OCI-LY3 (cell line): ENCODE data around the gene SSRP1.

ENCODE experiments used
- H2AFZ ChIP-seq: fragments of 200-600, 300-600 bp; shearing (Covaris generic); 2 replicates; pipeline ENCODE4 v1.6.0; 2014; ENCODE audit warnings: antibody characterized with exemption, low read depth, low read length
- H3K27ac ChIP-seq: fragments of 200-600, 300-600 bp; sonication (generic); 2 replicates; pipeline ENCODE4 v1.5.1; 2014; ENCODE audit warnings: mild to moderate bottlenecking, low read length, moderate library complexity, mixed read lengths
- H3K27me3 ChIP-seq: fragments of 200-600, 300-600 bp; sonication (generic); 2 replicates; pipeline ENCODE4 v1.6.1; 2014; ENCODE audit warnings: low read depth, low read length, mixed read lengths
- H3K36me3 ChIP-seq: fragments of 200-600, 300-600 bp; sonication (generic); replicated peaks from 2 replicates; pipeline ENCODE3; 2014; ENCODE audit warnings: low read depth, low read length, mixed read lengths
- H3K4me1 ChIP-seq: fragments of 300-600, 200-600 bp; sonication (generic); 2 replicates; pipeline ENCODE4 v1.6.1; 2014; ENCODE audit warnings: low read length, mixed read lengths
- H3K4me2 ChIP-seq: fragments of 200-600, 300-600 bp; sonication (generic); 2 replicates; pipeline ENCODE4 v1.6.1; 2014; ENCODE audit warnings: low read length, mixed read lengths
- H3K4me3 ChIP-seq: fragments of 300-600, 200-600 bp; sonication (generic); 2 replicates; pipeline ENCODE4 v1.5.1; 2014; ENCODE audit warnings: antibody characterized with exemption, mild to moderate bottlenecking, low read length, moderate library complexity
- H3K79me2 ChIP-seq: fragments of 300-600, 200-600 bp; shearing (Covaris generic); 2 replicates; pipeline ENCODE4 v1.6.1; 2014; ENCODE audit warnings: mild to moderate bottlenecking, low read length, mixed read lengths
- H3K9ac ChIP-seq: fragments of 300-600, 200-600 bp; shearing (Covaris generic); 2 replicates; pipeline ENCODE4 v1.6.0; 2014; ENCODE audit warnings: mild to moderate bottlenecking, low read length, moderate library complexity
- H3K9me3 ChIP-seq: fragments of 200-600, 300-600 bp; shearing (Covaris generic); 2 replicates; pipeline ENCODE4 v1.6.1; 2014; ENCODE audit warnings: low read length, mixed read lengths; ENCODE audit not compliant: insufficient read depth
- H4K20me1 ChIP-seq: fragments of 200-600, 300-600 bp; sonication (generic); 2 replicates; pipeline ENCODE4 v1.6.1; 2016; ENCODE audit warnings: low read length, mixed read lengths; ENCODE audit not compliant: insufficient read depth
- EZH2phosphoT487 ChIP-seq: fragments of 200-600 bp; shearing (Covaris generic); IDR thresholded peaks from 2 replicates; pipeline ENCODE4 v1.6.1; 2018; ENCODE audit warnings: antibody characterized with exemption, mixed run types, low read depth
- TF ChIP-seq, protein P1 (sequence below): fragments of 200-600, 300-600 bp; sonication (generic); IDR thresholded peaks from 2 replicates; pipeline ENCODE4 v1.5.1; 2014; ENCODE audit warnings: antibody characterized with exemption, low read length, low read depth

SSRP1 gene

GRCh38 chr11:57313071-57313787, 22.5 kb downstream of the SSRP1 start:
- H3K9ac ChIP-seq, result no peak overlapping the region
- H3K4me1 ChIP-seq, result peaks cover 13% of the 10 kb centered on the region
- H3K36me3 ChIP-seq, result peaks cover 27% of the 10 kb centered on the region

DNA sequence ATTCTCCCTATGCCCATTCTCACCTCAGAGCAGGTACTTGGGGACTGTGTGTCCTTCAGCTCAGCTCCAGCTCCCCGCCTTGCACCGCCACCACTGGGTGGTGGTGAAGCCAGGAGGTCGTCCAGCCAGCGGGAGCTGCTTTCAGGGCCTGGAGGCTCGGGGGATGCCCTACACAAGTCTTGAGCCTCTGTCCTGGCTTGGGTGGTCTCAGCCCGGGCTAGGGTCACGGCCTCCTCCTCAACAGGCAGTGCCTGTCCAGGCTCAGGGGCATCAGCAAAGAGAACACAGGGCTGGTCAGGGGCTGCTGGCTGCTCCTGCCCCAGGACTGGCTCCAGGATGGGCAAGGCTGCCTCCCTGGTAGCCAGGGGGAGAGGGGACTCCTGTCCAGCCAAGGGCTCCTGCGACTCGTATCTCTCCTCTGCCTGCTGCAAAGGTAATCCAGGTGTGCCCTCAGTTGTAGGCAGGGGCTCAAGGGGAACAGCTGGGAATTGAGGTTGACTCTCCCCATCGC, 23.1 kb downstream of the SSRP1 start:
- H3K27ac ChIP-seq, result no peak overlapping the region
- H3K79me2 ChIP-seq, result no peaks in the 10 kb centered on the region
- H3K36me3 ChIP-seq, result peaks cover 22% of the 10 kb centered on the region
- H3K9me3 ChIP-seq, result no peaks in the 10 kb centered on the region
- H2AFZ ChIP-seq, result no peak overlapping the region
- H3K4me1 ChIP-seq, result peaks cover 13% of the 10 kb centered on the region
- no peaks in the 10 kb centered on the region for H3K27me3 ChIP-seq
- H3K4me2 ChIP-seq, result no peak overlapping the region
- TF ChIP-seq, protein P1, sequence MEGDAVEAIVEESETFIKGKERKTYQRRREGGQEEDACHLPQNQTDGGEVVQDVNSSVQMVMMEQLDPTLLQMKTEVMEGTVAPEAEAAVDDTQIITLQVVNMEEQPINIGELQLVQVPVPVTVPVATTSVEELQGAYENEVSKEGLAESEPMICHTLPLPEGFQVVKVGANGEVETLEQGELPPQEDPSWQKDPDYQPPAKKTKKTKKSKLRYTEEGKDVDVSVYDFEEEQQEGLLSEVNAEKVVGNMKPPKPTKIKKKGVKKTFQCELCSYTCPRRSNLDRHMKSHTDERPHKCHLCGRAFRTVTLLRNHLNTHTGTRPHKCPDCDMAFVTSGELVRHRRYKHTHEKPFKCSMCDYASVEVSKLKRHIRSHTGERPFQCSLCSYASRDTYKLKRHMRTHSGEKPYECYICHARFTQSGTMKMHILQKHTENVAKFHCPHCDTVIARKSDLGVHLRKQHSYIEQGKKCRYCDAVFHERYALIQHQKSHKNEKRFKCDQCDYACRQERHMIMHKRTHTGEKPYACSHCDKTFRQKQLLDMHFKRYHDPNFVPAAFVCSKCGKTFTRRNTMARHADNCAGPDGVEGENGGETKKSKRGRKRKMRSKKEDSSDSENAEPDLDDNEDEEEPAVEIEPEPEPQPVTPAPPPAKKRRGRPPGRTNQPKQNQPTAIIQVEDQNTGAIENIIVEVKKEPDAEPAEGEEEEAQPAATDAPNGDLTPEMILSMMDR, result no peak
- TF ChIP-seq EZH2phosphoT487, result no peak
- H4K20me1 ChIP-seq, result no peaks in the 10 kb centered on the region
- no peak overlapping the region for H3K9ac ChIP-seq
- no peak overlapping the region for H3K4me3 ChIP-seq

More at GRCh38 chr11:57313071-57313787, 22.5 kb downstream of the SSRP1 start:
- TF ChIP-seq, protein P1, result no peak
- no peak for TF ChIP-seq EZH2phosphoT487
- no peaks in the 10 kb centered on the region for H4K20me1 ChIP-seq
- no peak overlapping the region for H3K4me3 ChIP-seq
- no peak overlapping the region for H3K27ac ChIP-seq
- H3K9me3 ChIP-seq, result no peaks in the 10 kb centered on the region
- H3K27me3 ChIP-seq, result no peaks in the 10 kb centered on the region
- H2AFZ ChIP-seq, result no peak overlapping the region
- no peak overlapping the region for H3K4me2 ChIP-seq
- H3K79me2 ChIP-seq, result no peaks in the 10 kb centered on the region

- no peaks in the 10 kb centered on the region for H4K20me1 ChIP-seq
- peaks cover 13% of the 10 kb centered on the region for H3K4me1 ChIP-seq
- peaks cover 11% of the 10 kb centered on the region for H3K36me3 ChIP-seq
- H3K27me3 ChIP-seq, result no peaks in the 10 kb centered on the region
- H2AFZ ChIP-seq, result no peak overlapping the region
- H3K9me3 ChIP-seq, result no peaks in the 10 kb centered on the region
- no peaks in the 10 kb centered on the region for H3K79me2 ChIP-seq
- H3K9ac ChIP-seq, result peak overlapping the region; percentile 29; the same call in 1 of the 2 replicates
- no peak overlapping the region for H3K27ac ChIP-seq
- TF ChIP-seq EZH2phosphoT487, result no peak
- TF ChIP-seq, protein P1, result no peak
- H3K4me2 ChIP-seq, result peak overlapping the region; percentile 73
- peak overlapping the region; percentile 72 for H3K4me3 ChIP-seq
These were observed 24.4 kb downstream of the SSRP1 start for GRCh38 chr11:57311109-57311936.

DNA sequence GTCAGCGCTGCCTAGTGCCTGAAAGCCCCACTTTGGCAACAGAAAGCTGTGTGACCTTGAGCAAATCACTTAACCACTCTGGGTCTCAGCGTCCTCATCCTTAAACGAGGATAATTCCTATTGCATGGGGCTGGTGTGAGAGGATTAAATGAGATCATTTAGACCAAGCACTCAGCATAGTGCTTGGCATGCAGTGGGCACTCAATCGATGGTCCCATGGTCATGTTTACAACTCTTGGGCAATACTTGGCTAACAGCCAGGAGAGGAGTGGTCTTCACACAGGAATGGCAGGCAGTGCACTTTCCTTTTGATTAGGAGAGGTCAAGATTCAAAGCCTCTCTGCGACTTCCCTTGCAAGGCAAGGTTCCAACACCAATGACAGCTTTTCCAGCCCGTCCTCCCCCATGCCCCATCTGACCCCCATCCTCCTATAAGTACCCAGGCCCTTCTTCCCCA, 25.0 kb downstream of the SSRP1 start:
- H3K4me3 ChIP-seq, result peak overlapping the region; percentile 72
- H3K4me1 ChIP-seq, result peaks cover 13% of the 10 kb centered on the region
- no peaks in the 10 kb centered on the region for H4K20me1 ChIP-seq
- peaks cover 6% of the 10 kb centered on the region for H3K36me3 ChIP-seq
- H3K9me3 ChIP-seq, result no peaks in the 10 kb centered on the region
- H3K79me2 ChIP-seq, result no peaks in the 10 kb centered on the region
- peak overlapping the region; percentile 73 for H3K4me2 ChIP-seq
- no peak for TF ChIP-seq EZH2phosphoT487
- TF ChIP-seq, protein P1, result no peak
- H3K27ac ChIP-seq, result no peak overlapping the region
- no peak overlapping the region for H2AFZ ChIP-seq
- no peaks in the 10 kb centered on the region for H3K27me3 ChIP-seq
- peak overlapping the region; percentile 29; the same call in 1 of the 2 replicates for H3K9ac ChIP-seq
